NOMO-1 treated with dmso at 0.1 percent for 144 hours (cell line): ENCODE measurements around the gene PDIA4.

Experiments
- DNase-seq: peaks from one replicate; lab custom pipeline; 2025; ENCODE audit not compliant: unreplicated experiment; lab: John Stamatoyannopoulos, UW

The PDIA4 gene

DNA sequence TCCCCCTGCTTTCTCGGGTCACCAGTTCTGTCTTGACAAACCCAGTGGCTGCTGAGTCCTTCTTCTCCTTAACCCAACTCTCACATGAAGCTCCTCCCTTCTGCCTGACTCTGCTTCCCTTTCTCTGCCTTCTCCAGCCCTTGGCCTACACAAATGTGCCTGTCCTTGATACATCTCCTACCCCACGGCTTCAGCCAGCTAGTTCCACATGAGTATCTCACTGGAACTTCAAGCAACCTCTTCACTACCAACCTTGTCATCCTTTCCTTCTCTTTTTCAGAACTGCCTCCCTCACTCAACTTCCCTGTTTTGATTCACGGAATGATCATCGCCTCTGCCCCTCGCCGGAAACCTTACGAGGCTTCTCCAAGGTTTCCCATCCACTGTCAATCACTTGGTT lies 55.9 kb downstream of the PDIA4 start:
- no peak for DNase-seq

DNA sequence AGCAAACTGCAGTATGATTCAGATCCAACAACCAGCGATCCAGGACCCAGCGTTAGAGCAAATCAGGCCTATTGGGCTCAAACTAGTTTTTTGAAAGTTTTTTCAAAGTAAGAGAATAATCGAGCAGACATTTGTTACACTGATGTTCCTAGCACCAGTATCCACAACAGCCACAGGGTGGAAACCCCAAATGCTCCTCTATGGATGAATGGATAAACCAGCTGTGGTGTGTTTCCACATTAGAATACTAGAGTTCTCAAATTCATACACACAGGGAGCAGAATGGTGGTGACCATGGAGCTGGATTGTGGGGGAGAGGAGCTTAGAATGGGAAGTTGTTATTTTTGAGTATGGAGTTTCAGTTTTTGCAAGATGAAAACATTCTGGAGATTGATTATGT lies 60.7 kb downstream of the PDIA4 start:
- DNase-seq: no peak

DNA sequence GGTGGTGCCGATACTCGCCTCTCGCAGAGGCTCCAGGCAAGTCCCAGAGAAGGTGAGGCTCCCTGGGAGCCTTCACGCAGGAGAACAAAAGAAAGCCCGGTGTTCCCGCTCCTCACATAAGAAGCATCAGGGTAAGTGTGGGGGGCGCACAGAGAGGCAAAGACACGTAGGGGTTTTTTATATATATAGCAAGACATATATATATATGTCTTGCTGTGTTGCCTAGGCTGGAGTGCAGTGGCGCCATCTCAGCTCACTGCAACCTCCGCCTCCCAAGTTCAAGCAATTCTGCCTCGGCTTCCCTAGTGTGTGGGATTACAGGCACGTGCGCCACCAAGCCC lies 61.3 kb downstream of the PDIA4 start:
- DNase-seq: no peak

DNA sequence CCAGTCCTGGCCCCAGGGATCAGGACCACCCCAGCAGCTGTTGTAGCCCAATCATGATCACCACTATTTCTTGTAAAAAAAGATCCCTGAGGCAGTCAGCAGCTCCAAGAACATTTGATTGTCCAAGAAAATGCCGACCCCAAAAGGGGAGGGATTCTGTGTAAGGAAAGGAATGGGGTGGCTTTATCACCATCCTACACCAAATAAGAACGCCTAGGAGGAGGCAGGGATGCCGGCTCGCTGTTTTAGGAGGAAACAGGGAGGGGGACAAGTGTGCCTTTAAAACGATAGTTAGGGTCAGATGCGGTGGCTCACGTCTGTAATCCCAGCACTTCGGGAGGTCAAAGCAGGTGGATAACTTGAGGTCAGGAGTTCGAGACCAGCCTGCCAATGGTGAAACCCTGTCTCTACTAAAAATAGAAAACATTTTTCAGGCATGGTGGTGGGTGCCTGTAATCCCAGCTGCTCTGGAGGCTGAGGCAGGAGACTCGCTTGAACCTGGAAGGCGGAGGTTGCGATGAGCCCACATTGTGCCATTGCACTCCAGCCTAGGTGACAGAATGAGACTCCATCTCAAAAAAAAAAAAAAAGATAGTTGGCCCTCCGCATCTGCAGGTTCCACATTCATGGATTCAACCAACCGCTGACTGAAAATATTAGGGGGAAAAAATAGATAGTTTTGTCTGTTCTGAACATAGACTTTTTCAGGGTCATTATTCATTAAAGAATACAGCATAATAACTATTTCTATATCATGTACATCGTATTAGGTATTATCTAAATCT lies 63.6 kb downstream of the PDIA4 start:
- DNase-seq: no peak

DNA sequence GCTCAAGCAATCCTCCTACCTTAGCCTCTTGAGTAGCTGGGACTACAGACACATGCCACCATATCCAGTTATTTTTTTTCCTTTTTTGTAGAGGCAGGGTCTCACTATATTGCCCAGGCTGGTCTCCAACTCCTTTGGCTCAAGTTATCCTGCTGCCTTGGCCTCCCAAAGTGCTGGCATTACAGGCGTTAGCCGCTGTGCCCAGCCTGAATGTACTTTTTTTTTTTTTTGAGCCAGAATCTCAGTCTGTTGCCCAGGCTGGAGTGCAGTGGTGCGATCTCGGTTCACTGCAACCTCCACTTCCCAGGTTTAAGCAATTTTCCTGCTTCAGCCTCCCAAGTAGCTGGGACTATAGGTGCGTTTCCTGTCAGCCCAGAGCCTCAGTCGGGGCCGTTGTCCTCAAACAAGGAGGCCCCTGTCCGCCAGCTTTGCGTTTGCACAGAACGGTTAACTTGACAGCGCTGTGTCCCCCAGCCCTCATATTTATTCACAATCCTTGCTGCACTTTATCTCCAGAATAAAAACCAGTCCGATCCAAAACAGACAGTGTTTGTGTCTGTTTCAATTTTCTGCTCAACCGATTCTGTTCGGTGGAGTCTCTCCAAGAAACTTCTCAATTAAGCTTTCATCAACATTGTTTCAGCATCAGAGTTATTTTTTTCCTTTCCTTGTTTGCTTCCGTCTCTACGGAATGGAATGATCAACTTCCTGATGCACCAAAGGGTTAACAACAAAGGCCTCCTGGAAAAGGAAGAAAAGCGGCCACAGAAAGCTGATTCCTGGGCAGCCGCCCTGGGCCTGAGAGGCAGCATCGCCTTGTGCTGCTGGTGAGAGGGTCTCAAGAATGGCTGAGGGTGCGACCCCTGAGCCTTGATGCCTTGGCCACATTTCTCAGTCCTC lies 64.5 kb downstream of the PDIA4 start:
- DNase-seq: no peak

DNA sequence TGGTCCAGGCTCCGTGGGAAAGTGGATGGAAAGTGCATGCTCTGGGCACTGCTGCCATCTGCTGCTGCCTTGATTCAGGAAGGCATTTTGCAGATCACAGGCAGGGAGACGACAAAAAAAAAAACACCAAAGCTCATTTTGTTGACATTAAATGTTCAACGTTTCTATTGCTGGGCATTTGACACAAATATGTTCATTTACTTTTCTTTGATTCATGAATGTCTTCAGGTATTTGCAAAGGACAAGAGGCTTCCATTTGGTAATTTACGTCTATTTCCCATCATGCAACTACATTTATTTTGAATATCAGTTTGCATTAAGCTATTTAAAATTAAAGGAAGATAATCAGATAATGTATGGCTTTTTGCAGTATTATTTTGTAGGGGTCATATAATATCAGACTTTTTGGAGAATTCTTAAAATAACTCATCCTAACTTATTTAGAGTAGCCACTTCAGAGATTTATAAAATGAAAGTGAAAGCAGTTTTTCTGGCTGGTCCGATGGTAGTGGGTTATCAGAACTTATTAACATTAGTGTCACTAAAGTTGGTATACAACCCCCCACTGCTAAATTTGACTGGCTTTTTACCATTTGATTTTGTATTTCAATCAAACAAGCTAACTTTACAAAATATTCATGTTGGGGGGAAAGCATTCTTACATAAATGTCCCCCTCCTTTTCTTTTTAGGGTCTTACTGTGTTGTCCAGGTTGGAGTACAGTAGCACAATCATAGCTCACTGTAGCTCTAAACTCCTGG lies 65.3 kb downstream of the PDIA4 start:
- DNase-seq: peak; percentile 5

DNA sequence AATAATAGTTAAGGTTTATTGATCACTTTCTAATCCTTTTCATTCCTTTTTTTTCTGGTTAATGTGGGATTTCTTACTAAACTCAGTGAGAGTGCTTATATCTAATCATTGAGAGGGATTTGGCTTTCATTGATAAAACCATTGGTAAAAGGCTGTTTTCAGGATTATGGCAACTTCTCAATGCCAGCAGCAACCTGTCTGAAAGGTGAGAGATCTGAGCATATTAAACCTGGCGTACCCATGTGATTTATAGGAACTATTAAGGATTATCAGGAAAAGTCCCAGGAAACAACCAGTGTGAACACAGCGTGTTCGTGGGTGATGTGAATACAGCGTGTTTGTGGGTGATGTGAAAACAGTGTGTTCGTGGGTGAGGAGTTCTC lies 65.9 kb downstream of the PDIA4 start:
- no peak for DNase-seq

DNA sequence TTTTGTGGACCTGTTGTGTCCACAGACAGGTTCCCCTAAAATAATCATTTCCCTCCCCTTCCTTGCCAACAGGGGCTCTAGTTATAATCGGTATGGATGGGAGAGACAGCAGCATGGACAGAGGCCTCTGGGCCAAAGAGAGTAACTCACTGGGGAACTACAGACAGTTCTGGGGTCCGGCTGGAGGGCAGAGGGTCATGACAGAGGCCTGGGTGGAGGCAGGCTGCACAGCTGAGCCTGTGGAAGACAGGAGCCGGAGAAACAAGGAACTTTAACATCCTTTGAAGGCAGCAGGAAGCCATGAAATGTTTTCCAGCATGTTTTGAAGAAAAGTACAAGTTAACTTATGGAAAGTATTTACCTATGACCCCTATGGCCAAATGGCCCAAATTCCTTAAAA lies 68.6 kb downstream of the PDIA4 start:
- DNase-seq: no peak

DNA sequence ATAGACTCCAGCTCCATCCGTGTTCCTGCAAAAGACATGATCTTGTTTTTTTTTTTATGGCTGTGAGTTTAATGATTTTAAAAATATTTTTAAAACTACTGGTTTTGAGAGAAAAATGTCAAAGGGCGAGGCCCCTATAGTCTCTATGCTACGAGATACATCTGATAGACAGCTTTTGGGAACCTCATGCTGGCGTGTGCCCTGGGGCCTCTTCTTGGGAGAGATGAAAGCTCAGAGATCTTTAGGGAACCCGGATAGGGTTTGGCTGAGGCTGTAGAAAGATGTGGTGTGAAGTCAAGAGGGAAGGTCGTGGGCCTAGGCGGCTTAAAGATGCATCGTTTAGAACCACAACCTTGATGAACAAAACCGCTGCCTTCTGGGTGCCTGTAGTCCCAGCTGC lies 70.2 kb downstream of the PDIA4 start:
- no peak for DNase-seq

DNA sequence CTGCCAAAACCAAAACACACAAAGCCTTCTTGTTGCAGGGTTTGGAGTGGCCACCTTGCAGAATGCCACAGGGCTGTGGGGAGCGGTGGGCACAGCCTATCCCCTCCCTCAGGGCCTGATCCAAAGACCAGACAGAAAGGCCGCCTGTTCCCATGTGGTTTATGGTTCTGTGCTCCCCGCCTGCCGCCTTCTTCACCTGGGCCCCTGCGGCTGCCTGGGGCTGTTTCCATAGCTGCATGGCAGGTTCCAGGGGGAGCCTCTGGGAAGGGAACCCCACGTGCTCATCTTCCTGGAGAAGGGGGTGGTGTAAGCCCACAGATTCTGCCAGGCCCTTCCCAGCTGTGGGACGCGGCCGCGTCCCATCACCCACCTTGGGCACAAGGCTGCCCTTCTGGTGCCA lies 73.5 kb downstream of the PDIA4 start:
- no peak for DNase-seq

DNA sequence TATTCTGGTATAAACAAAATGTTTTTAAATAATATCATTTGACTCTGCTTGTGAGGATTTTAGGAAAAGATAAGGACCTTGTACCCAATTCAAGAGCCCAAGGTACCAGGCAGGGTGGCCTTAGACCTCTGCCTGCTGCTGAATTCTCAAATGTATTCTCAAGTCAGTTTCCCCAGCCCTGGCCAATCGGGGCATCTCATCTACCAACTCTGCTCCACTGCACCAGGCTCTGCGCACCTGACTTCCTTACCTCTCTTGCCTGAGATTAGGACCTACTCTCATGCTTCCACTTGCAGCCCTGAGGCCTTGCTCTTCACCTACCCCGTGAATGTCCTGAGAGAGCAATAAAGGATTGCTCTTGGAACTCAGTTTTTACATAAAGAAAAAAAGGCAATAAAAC lies 74.6 kb downstream of the PDIA4 start:
- DNase-seq: no peak
